ENCODE results near the gene GGA2.

DNA sequence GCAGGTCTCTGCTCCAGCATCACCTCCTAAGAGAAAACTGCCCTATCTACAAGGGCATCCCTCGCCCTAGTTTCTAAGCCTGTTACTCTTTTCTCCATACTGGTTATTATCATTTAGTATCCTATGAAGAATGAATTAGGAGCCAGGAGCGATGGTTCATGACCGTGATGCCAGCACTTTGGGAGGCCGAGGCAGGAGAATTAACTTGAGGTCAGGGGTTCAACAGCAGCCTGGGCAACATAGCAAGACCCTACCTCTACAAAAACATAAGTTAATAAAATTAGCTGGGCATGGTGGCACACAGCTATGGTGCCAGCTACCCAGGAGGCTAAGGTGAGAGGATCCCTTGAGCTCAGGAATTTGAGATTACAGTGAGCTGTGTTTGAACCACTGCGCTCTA lies 39.6 kb upstream of the GGA2 start:
- TF ChIP-seq CTCF (IDR thresholded peaks at IDR 0.05) (no peak), POLR2A (IDR thresholded peaks at IDR 0.05) (no peak), EP300 (IDR thresholded peaks at IDR 0.05) (no peak), POLR2AphosphoS5 (IDR thresholded peaks at IDR 0.05) (no peak)

All from gastroesophageal sphincter (tissue), 3 donors.